H9 (cell line): ENCODE results near the gene CEP128. TPM values are rescaled to one million over a fixed set of nuclear protein-coding genes. Genes with fewer than 3 reads are reported as not detected.

Experiments
- DNase-seq: peaks from one replicate; pipeline ENCODE4 v3.0.0-alpha.2; 2017
- H2AFZ ChIP-seq: one replicate; pipeline ENCODE4 v1.6.1; 2013; ENCODE audit warnings: mild to moderate bottlenecking, low read length, control low read depth, moderate library complexity
- H2AK5ac ChIP-seq: 2 replicates; pipeline ENCODE4 v1.6.1; 2013; ENCODE audit warnings: low read length, control low read depth, mixed read lengths; ENCODE audit not compliant: insufficient read length
- H2BK120ac ChIP-seq: one replicate; pipeline ENCODE4 v1.6.1; 2013; ENCODE audit warnings: low read depth, mild to moderate bottlenecking, low read length, control low read depth, inconsistent platforms; ENCODE audit not compliant: poor library complexity, severe bottlenecking
- H2BK12ac ChIP-seq: 2 replicates; pipeline ENCODE4 v1.6.1; 2013; ENCODE audit warnings: low read length, control low read depth, mixed read lengths, low read depth; ENCODE audit not compliant: insufficient read length
- H2BK15ac ChIP-seq: 2 replicates; pipeline ENCODE4 v1.6.1; 2013; ENCODE audit warnings: low read depth, low read length, control low read depth
- H2BK20ac ChIP-seq: one replicate; pipeline ENCODE4 v1.6.1; 2013; ENCODE audit warnings: low read depth, mild to moderate bottlenecking, low read length, control low read depth, inconsistent platforms; ENCODE audit not compliant: poor library complexity, severe bottlenecking
- H2BK5ac ChIP-seq: 2 replicates; pipeline ENCODE4 v1.6.1; 2013; ENCODE audit warnings: low read length, control low read depth, mixed read lengths; ENCODE audit not compliant: insufficient read length
- H3K14ac ChIP-seq: 2 replicates; pipeline ENCODE4 v1.6.1; 2013; ENCODE audit warnings: low read length, control low read depth; ENCODE audit not compliant: insufficient read depth
- H3K18ac ChIP-seq: 2 replicates; pipeline ENCODE4 v1.6.1; 2013; ENCODE audit warnings: low read depth, mild to moderate bottlenecking, mixed read lengths, low read length, control low read depth; ENCODE audit not compliant: insufficient read length
- H3K23ac ChIP-seq: 2 replicates; pipeline ENCODE4 v1.6.1; 2013; ENCODE audit warnings: low read length, control low read depth, mixed read lengths, low read depth; ENCODE audit not compliant: insufficient read length
- H3K23me2 ChIP-seq: 2 replicates; pipeline ENCODE4 v1.6.1; 2013; ENCODE audit warnings: low read depth, mild to moderate bottlenecking, mixed read lengths, low read length, control low read depth; ENCODE audit not compliant: insufficient read length, poor library complexity, severe bottlenecking
- H3K27ac ChIP-seq: 2 replicates; pipeline ENCODE4 v1.5.1; 2013; ENCODE audit warnings: low read length, control low read depth, mixed read lengths, low read depth; ENCODE audit not compliant: insufficient read length
- H3K27me3 ChIP-seq: 2 replicates; pipeline ENCODE4 v1.6.1; 2013; ENCODE audit warnings: low read length, control low read depth, inconsistent platforms; ENCODE audit not compliant: insufficient read depth
- H3K4ac ChIP-seq: 2 replicates; pipeline ENCODE4 v1.6.1; 2013; ENCODE audit warnings: low read depth, mild to moderate bottlenecking, control low read depth, inconsistent platforms, low read length, moderate library complexity
- H3K4me1 ChIP-seq: 2 replicates; pipeline ENCODE4 v1.6.1; 2013; ENCODE audit warnings: low read length, control low read depth, inconsistent platforms; ENCODE audit not compliant: insufficient read depth
- H3K4me2 ChIP-seq: 2 replicates; pipeline ENCODE4 v1.6.1; 2013; ENCODE audit warnings: low read length, control low read depth, mixed read lengths; ENCODE audit not compliant: insufficient read length, insufficient read depth
- H3K56ac ChIP-seq: 2 replicates; pipeline ENCODE4 v1.6.1; 2013; ENCODE audit warnings: low read depth, mild to moderate bottlenecking, mixed read lengths, low read length, control low read depth; ENCODE audit not compliant: insufficient read length
- H3K79me1 ChIP-seq: 2 replicates; pipeline ENCODE4 v1.6.1; 2013; ENCODE audit warnings: low read depth, mild to moderate bottlenecking, moderate library complexity, low read length, control low read depth, inconsistent platforms; ENCODE audit not compliant: insufficient read depth, poor library complexity, severe bottlenecking
- H3K79me2 ChIP-seq: 2 replicates; pipeline ENCODE4 v1.6.1; 2013; ENCODE audit warnings: low read length, control low read depth, inconsistent platforms; ENCODE audit not compliant: insufficient read depth
- H3K9ac ChIP-seq: 2 replicates; pipeline ENCODE4 v1.6.1; 2013; ENCODE audit warnings: low read length, control low read depth, mixed read lengths; ENCODE audit not compliant: insufficient read length; ENCODE audit errors: extremely low read depth
- H3K9me3 ChIP-seq: one replicate; pipeline ENCODE4 v1.6.1; 2013; ENCODE audit warnings: low read depth, low read length, inconsistent platforms; ENCODE audit not compliant: control insufficient read depth
- H3T11ph ChIP-seq: one replicate; pipeline ENCODE4 v1.6.1; 2013; ENCODE audit warnings: mild to moderate bottlenecking, low read length, control low read depth, inconsistent platforms
- H4K20me1 ChIP-seq: one replicate; pipeline ENCODE4 v1.6.1; 2013; ENCODE audit not compliant: control insufficient read depth, insufficient read length, insufficient read depth
- H4K5ac ChIP-seq: 2 replicates; pipeline ENCODE4 v1.6.1; 2013; ENCODE audit warnings: low read depth, mild to moderate bottlenecking, mixed read lengths, low read length, control low read depth; ENCODE audit not compliant: insufficient read length
- H4K8ac ChIP-seq: replicated peaks from 2 replicates; pipeline ENCODE4 v1.6.1; 2013; ENCODE audit warnings: low read length, control low read depth, mixed read lengths, low read depth; ENCODE audit not compliant: insufficient read length
- H4K91ac ChIP-seq: 2 replicates; pipeline ENCODE4 v1.6.1; 2013; ENCODE audit warnings: low read depth, mild to moderate bottlenecking, moderate library complexity, mixed read lengths, low read length, control low read depth; ENCODE audit not compliant: insufficient read length
- H3K27ac Mint-ChIP-seq, 3 experiments: 2 replicates in 2 of 3; 3 replicates in 1 of 3; pipeline ENCODE4 v1.8.0; 2020 to 2021; ENCODE audit warnings: mixed read lengths in 3 of 3, mild to moderate bottlenecking in 1 of 3, moderate library complexity in 1 of 3
- H3K27me3 Mint-ChIP-seq: 2 replicates; pipeline ENCODE4 v1.8.0; 2021; ENCODE audit warnings: low read depth, mild to moderate bottlenecking, moderate library complexity, mixed read lengths
- H3K36me3 Mint-ChIP-seq, 3 experiments: 2 replicates in 2 of 3; 3 replicates in 1 of 3; pipeline ENCODE4 v1.8.0; 2020 to 2021; ENCODE audit warnings: low read depth in 3 of 3, mixed read lengths in 3 of 3; ENCODE audit not compliant: insufficient read depth in 1 of 3
- H3K4me1 Mint-ChIP-seq, 2 experiments: 2 replicates each; pipeline ENCODE4 v1.8.0; 2020; ENCODE audit warnings: mixed read lengths in 2 of 2
- H3K4me3 Mint-ChIP-seq, 2 experiments: 2 replicates in 1 of 2; 3 replicates in 1 of 2; pipeline ENCODE4 v1.8.0; 2020 to 2021; ENCODE audit warnings: mild to moderate bottlenecking in 2 of 2, mixed read lengths in 2 of 2, moderate library complexity in 1 of 2
- H3K9me3 Mint-ChIP-seq, 2 experiments: 2 replicates in 1 of 2; 3 replicates in 1 of 2; pipeline ENCODE4 v1.8.0; 2020; ENCODE audit warnings: mild to moderate bottlenecking in 2 of 2, mixed read lengths in 2 of 2, moderate library complexity in 1 of 2
- WGBS: extraction: QIAGEN DNeasy Blood & Tissue Kit; methylation state at CpG from one replicate; pipeline ENCODE4 v1.1.7; 2013; ENCODE audit warnings: missing lambda C conversion rate, low lambda C conversion rate, mixed read lengths; ENCODE audit not compliant: insufficient read length; ENCODE audit errors: extremely low coverage; 5-methylcytosine and 5-hydroxymethylcytosine counted together
- total RNA-seq: library from RNA; stranded (reverse); gene quantifications from 2 replicates; pipeline ENCODE4 v1.2.1, GENCODE V29; 2021
- TF ChIP-seq, protein P1 (sequence below): fragments of 200-600 bp; sonication (generic); conservative IDR thresholded peaks from 3 replicates; pipeline ENCODE4 v1.8.0; 2021; ENCODE audit warnings: antibody characterized with exemption, mild to moderate bottlenecking

The CEP128 gene
- total RNA-seq, 1 experiment from 2014 or later = 16.3 TPM

DNA sequence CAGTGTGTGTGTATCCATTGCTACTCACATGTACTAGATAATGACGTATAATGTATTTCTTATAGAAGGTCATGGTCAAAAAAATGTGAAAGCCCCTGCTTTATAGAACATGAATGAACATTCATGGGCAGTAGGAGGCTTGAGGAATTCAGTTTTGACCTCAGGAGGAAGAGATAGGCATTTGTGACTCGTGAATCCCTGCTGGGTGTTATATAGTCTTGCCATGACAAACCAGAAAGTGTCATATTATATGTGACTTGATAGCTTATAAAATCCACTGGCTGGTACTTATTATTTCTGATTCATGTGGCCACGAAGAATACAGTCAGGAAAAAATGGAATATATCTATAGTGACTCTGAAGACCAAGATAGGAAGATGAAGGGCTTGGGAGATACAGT, 287.6 kb downstream of the CEP128 start:
- H3K27me3 Mint-ChIP-seq = no peaks in the 10 kb centered on the region
- no peak overlapping the region for H2AFZ ChIP-seq
- H3K23ac ChIP-seq = no peak overlapping the region
- no peak overlapping the region for H3K4me3 Mint-ChIP-seq
- H2BK5ac ChIP-seq = no peak overlapping the region
- WGBS = no CpG with 5 or more reads among the region's 3 CpGs
- no peaks in the 10 kb centered on the region for H3K79me1 ChIP-seq
- H3K79me2 ChIP-seq = no peaks in the 10 kb centered on the region
- no peak overlapping the region for H3T11ph ChIP-seq
- H3K9ac ChIP-seq = no peak overlapping the region
- no peak overlapping the region for H3K56ac ChIP-seq
- no peak overlapping the region for H4K8ac ChIP-seq
- no peak overlapping the region for H3K4me2 ChIP-seq
- no peak overlapping the region for H3K27ac Mint-ChIP-seq
- no peaks in the 10 kb centered on the region; a peak in 2 of 5 replicates for H3K9me3 Mint-ChIP-seq
- no peaks in the 10 kb centered on the region for H3K4me1 ChIP-seq
- no peak overlapping the region for H3K14ac ChIP-seq
- H3K18ac ChIP-seq = no peak overlapping the region
- no peak overlapping the region for H3K4ac ChIP-seq
- H3K27ac ChIP-seq = no peak overlapping the region
- TF ChIP-seq, protein P1, sequence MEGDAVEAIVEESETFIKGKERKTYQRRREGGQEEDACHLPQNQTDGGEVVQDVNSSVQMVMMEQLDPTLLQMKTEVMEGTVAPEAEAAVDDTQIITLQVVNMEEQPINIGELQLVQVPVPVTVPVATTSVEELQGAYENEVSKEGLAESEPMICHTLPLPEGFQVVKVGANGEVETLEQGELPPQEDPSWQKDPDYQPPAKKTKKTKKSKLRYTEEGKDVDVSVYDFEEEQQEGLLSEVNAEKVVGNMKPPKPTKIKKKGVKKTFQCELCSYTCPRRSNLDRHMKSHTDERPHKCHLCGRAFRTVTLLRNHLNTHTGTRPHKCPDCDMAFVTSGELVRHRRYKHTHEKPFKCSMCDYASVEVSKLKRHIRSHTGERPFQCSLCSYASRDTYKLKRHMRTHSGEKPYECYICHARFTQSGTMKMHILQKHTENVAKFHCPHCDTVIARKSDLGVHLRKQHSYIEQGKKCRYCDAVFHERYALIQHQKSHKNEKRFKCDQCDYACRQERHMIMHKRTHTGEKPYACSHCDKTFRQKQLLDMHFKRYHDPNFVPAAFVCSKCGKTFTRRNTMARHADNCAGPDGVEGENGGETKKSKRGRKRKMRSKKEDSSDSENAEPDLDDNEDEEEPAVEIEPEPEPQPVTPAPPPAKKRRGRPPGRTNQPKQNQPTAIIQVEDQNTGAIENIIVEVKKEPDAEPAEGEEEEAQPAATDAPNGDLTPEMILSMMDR = no peak
- H4K20me1 ChIP-seq = no peaks in the 10 kb centered on the region
- no peak overlapping the region for H4K91ac ChIP-seq
- no peak for DNase-seq
- H3K27me3 ChIP-seq = no peaks in the 10 kb centered on the region
- no peak overlapping the region for H2BK20ac ChIP-seq
- no peak overlapping the region for H4K5ac ChIP-seq
- H3K36me3 Mint-ChIP-seq = peaks cover 0 to 4% (median 0%) of the 10 kb centered on the region in 3 experiments; a peak in 2 of 7 replicates
- no peaks in the 10 kb centered on the region for H3K9me3 ChIP-seq
- H3K23me2 ChIP-seq = no peaks in the 10 kb centered on the region
- H2BK120ac ChIP-seq = no peak overlapping the region
- no peak overlapping the region for H2AK5ac ChIP-seq
- no peak overlapping the region for H2BK12ac ChIP-seq
- H2BK15ac ChIP-seq = no peak overlapping the region
- no peaks in the 10 kb centered on the region for H3K4me1 Mint-ChIP-seq
